GM08714 (cell line): ENCODE results near the gene MLXIP.
"Not testable (repeated sequence)": the region's sequence is repeated elsewhere in the genome, so short reads cannot be mapped to it uniquely, and the experiment has no call there.

Experiments used
- H3K4me3 ChIP-seq: fragments of 200-500 bp; sonication (Bioruptor generic); 2 replicates; pipeline ENCODE4 v1.5.1; 2014; ENCODE audit warnings: mild to moderate bottlenecking, low read length, inconsistent platforms
- ZNF274 ChIP-seq: IDR thresholded peaks from 2 replicates; pipeline ENCODE4 v1.6.1; 2012; ENCODE audit warnings: mild to moderate bottlenecking, low read depth, low read length

The MLXIP gene

GRCh38 chr12:122093098-122093883, 14.7 kb downstream of the MLXIP start:
- no peak overlapping the region for H3K4me3 ChIP-seq
- TF ChIP-seq ZNF274, result no peak

DNA sequence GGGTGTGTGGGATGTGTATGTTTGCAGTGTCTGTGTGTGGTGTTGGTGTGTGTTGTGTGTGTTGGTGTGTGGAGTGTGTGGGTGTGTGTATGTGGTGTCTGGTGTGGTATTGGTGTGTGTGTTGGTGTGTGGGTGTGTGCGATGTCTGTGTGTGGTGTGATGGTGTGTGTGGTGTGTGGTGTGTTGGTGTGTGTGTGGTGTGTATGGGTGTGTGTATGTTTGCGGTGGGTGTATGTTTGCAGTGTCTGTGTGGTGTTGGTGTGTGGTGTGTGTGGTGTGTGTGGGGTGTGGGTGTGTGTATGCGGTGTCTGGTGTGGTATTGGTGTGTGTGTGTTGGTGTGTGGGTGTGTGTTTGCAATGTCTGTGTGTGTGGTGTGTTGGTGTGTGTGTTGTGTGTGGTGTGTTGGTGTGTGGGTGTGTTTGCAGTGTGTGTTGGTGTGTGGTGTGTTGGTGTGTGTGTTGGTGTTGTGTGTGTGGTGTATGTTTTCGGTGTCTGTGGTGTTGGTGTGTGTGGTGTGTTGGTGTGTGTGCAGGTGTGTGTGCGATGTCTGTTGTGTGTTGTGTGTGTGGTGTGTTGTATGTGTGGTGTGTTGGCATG, 15.7 kb downstream of the MLXIP start:
- no peak for TF ChIP-seq ZNF274
- no peak overlapping the region for H3K4me3 ChIP-seq

GRCh38 chr12:122094735-122095631, 16.4 kb downstream of the MLXIP start:
- no peak overlapping the region for H3K4me3 ChIP-seq
- TF ChIP-seq ZNF274, result no peak

DNA sequence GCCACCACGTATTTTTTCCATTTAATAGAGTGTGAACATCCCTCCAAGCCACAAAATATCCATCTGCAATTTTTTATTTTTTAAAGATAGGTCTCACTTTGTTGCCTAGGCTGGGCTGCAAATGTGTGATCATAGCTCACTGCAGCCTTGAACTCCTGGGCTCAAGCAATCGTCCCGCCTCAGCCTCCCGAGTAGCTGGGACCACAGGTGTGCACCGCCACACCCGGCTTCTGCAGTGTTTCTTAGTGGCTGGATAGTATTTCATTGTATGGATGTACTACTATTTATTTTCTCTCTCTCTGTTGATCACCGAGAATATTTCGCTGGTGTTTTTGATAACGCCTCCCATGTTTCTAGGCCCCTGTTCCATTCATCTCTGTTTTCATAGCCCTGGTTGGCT, 17.5 kb downstream of the MLXIP start:
- no peak for TF ChIP-seq ZNF274
- H3K4me3 ChIP-seq, result no peak overlapping the region

DNA sequence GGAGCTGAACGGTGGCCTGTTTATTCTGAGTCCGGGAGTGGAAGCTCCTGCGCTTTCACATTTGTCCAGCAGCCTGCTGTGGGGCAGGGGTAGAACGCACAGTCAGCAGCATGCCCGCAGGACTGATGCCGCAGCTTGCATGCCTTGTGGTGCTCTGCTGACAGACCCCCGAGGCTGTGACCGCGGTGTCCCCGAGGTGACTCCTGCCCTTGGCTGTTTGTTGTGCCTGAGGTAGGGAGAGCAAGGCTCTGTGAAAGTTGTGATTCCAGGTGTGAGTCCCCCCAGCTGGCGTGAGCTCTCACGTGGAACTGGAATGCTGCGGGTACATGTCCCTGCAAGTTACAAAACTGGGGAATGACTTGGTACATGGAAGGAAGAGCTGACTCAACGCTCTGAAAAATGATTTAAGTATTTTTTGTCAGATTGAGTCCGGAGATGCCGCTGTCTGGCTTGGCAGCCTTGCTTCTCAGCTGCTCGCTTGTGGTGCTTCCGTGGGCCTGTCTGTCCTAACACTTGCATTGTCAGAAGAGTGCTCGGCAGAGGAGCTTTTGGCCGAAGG, 18.1 kb downstream of the MLXIP start:
- H3K4me3 ChIP-seq, result no peak overlapping the region
- TF ChIP-seq ZNF274, result no peak

GRCh38 chr12:122097584-122097926, 19.0 kb downstream of the MLXIP start:
- no peak for TF ChIP-seq ZNF274
- H3K4me3 ChIP-seq, result no peak overlapping the region

DNA sequence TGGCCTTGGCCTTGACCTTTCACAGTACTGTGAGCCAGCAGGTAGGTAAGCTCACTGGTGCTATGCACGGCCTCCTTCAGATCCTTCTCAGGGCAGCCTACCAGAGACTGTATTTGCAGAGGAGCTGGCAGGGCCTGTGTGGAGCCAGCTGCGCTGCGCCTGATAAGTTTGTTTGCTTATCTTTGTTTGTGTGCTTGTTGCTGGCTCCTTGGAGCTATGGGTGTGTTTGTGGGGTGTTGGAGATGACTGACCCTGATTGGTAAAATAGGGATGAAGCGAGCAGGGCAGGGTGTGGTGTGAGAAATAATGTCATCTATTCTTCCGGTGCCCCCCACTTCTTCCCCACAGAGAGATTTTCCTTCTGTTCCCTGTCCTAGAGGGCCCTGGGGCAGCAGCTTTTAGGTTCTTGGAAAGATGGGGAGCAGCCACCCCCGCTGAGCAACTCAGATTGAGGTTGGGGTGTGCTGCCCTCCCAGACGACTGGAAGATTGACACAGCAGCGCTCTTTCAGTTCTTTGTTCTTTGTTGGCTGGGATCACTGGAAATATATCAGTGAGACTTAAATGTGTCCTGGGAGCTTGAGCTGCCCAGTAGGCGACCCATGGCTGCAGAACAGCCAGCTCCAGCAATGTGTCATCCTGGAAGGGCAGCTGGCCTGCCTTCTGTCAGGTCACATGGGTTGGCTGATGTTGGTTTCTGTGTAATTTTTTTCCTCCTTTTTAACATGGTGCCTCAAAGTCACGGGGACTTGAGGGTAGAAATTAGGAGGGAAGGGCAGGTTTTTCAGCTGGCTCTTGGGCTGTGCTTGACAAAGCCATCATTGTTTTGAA, 19.6 kb downstream of the MLXIP start:
- H3K4me3 ChIP-seq, result no peak overlapping the region

GRCh38 chr12:122099280-122099749, 20.8 kb downstream of the MLXIP start:
- no peak for TF ChIP-seq ZNF274
- H3K4me3 ChIP-seq, result no peak overlapping the region

More for the DNA sequence above, 19.6 kb downstream of the MLXIP start:
- no peak for TF ChIP-seq ZNF274

DNA sequence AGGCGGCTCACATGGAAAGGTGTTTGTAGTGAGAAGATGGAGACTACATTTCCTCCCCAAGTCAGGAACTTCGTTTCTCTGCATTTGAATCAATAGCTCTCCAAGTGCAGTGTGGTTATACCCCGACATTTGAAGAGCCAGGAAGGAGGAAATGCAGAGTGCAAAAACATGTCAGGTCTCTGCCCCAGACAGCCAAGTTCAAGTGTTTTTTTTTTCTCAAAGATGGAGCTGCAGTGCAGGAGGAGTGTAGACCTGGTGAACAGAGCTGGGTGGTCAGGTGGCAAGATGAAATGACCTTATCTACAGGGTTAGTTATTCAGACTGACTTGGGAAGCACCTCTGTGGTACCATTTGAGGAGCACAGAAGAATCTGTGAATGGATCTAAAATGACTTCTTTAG, 21.3 kb downstream of the MLXIP start:
- no peak for TF ChIP-seq ZNF274
- no peak overlapping the region for H3K4me3 ChIP-seq

DNA sequence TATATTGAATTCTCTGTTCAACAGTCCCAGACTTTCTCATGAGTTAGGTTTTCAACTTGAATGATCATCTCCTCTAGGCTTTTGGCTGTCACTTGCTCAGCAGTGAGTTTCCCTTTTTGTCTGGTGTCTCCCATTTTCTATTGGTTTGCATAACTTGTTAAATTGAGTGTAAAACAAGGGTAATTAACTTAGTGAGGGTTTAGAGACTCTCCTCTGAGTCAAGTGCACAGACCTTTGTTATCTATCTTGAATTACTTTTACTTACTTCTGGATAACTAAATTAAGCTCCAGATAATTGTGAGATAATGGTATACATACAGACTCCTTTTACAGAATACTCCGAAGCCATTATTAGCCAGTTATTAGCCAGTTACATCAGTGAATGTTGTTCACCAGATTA, 22.0 kb downstream of the MLXIP start:
- no peak for TF ChIP-seq ZNF274
- no peak overlapping the region for H3K4me3 ChIP-seq

- H3K4me3 ChIP-seq, result no peak overlapping the region
- TF ChIP-seq ZNF274, result no peak
Observed at GRCh38 chr12:122102331-122102730, 23.8 kb downstream of the MLXIP start.

DNA sequence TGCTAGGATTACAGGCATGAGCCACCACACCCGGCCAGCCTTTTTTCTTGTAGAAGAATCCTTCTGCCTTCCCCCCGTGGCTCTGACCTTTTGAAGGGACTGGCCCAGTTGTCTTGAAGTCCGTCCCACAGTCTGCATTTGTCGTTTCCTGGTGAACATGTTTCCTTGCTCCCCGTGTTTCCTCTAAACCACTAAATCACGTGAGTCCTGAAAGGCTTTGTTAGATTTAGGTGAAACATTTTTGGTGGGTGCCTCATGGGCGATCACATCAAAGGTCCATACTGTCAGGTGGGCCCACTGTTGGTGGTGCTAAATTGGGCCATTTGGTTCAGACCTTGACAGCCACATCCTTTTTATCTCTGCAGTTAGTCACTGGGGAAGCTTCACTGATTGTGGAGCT, 26.3 kb downstream of the MLXIP start:
- no peak for TF ChIP-seq ZNF274
- no peak overlapping the region for H3K4me3 ChIP-seq

DNA sequence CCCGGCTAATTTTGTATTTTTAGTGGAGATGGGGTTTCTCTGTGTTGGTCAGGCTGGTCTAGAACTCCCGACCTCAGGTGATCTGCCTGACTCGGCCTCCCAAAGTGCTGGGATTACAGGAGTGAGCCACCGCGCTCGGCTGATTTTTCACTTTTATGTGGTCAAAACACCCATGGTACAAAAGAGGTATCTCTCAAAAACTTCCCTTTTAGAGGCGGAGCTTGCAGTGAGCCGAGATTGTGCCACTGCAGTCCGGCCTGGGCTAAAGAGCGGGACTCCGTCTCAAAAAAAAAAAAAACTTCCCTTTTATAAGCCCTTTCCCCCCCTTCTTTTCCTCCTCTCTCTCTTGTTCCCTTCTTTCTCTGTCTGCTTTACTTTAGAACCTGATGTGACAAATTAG, 26.9 kb downstream of the MLXIP start:
- H3K4me3 ChIP-seq, result not testable (repeated sequence)

GRCh38 chr12:122106843-122107242, 28.3 kb downstream of the MLXIP start:
- no peak for TF ChIP-seq ZNF274
- H3K4me3 ChIP-seq, result no peak overlapping the region
